Activated gamma-delta T cell (primary cell): Measurements from ENCODE around the gene EMX2.

Source experiments
- DNase-seq: peaks from one replicate; lab custom pipeline; 2025; lab: John Stamatoyannopoulos, UW

The EMX2 gene

DNA sequence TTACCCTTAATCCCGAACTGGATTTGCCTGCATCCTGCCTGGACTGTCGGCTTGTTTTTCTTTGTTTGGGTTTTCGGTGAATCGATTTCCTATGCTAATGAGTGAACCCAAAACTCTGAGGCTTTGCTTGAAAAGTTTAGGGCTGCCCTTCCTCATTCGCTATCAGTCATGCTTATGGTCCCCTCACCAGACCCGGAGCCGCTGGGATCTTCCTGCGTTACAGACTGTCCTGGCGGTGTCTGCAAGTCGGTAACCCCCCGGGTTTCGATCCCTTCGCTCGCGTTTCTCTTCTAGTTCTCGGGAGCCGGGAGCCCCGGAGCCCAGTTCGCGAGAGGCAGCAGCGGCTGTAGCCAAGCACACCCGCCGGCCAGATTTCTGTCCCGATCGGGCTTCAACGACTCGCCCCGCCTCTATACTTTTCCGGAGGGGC is 2.2 kb downstream of the EMX2 start:
- DNase-seq, result no peak

DNA sequence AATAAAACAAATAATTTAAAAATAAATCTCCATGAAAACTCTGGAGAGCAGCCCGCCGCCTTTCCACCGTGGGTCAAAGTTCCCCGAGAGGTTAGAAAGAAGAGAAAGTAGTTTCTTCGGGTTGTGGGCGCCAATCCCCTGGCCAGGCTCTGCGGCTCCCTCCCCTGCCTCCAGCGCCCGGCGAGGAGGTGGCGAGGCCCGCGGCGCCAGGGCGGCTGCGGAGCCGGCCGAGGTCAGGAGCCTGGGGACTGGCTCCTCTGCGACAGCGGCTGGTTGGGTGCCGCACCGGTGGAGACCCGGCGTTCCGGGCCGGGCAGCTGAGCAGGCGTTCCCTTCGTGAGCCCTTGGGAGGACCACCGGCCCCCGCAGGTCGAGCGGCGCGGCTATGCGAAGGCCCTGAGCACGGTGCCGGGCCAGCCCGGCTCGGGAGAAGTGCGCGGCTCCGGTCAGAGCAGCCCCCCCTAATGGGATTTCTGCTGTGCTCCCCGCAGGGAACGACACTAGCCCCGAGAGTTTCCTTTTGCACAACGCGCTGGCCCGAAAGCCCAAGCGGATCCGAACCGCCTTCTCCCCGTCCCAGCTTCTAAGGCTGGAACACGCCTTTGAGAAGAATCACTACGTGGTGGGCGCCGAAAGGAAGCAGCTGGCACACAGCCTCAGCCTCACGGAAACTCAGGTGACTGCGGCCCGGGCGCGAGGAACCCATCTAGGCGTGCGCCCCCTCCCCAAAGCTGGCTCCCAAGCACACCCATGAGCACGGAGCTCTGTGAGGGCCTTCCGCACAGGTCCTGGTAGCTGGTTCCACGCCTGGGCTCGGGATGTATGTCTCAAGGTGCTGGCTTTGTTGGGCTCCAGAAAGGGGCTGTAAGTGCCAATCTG is 2.8 kb downstream of the EMX2 start:
- no peak for DNase-seq

DNA sequence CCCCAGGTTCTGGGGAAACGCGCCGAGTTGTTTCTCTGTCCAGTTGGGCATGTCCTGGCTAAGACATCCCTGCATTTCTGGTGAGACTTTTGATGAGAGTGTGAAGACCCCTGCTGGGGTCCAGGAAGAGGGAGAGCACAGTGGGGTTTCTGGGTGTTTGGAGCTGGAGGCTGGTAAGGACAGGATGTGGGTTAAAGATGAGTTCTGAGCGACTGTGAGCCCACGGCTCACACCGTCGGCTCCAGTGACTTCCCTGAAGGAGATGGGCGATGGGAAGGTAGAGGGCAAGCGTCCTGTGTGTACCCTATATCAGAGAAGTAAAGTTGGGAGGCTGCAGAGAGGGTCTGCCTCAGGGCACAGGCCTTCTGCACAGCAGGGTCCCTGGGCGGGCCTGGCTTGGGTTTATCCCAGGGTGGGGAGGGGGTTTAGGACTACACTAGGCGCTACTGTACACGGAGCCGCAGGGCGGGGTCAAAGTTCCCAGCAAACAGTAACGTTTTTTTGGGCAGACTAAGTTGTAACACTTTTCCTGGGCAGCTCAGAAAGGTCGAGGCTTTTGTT is 3.6 kb downstream of the EMX2 start:
- DNase-seq, result no peak

DNA sequence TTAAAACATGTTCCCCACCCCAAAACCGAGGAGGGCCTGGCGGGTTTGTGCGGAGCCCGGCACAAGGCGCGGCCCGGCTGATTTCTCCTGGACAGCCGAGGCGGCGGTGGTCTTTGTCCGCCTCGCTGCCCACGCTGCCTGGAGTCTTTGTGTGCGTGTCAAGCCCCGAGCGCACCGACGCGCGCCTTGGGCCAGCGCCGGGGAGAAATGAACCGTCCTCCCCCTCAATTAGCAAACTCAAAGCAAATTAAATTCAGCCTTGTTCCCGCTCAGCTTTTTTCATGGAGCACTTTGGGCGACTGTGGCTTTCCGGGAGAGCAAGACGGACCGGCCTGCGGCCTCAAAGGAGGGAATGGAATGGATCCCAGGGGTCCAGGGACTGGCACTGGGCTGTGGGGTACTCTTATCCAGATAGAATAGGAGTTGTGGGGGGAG is 4.1 kb downstream of the EMX2 start:
- no peak for DNase-seq

DNA sequence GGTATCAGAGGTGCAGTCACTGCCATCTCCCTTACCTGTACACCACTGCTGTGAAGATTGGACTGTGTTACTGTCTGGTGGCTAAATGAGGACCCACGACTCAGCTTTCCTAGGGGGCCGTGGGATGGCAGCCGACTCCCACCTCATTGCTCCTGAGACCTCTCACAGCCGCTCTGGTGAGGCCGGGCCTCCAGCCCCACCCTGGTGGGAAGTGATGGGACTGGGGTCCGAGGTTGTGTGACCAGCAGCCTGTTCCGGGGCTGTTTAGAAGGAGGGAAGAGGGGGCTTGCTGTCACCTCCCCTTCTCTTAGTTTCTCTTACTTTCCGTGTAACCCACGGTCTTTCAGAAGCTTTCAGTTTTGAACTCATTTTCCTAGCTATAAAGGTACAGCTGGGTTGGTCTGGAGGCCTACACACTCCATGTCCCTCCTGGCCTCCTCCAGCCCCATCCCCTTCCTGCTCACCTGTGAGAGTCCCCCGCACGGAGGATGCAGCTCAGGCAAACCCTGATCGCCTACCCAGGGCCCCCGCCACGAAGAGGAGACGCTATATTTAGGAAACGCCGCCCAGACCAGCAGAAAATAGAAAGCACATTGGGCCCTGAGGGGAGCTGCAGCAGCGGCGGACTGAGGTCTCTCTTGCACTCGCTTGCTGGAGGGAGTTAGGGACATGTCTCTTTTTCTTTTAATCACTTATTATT is 4.6 kb downstream of the EMX2 start:
- no peak for DNase-seq

DNA sequence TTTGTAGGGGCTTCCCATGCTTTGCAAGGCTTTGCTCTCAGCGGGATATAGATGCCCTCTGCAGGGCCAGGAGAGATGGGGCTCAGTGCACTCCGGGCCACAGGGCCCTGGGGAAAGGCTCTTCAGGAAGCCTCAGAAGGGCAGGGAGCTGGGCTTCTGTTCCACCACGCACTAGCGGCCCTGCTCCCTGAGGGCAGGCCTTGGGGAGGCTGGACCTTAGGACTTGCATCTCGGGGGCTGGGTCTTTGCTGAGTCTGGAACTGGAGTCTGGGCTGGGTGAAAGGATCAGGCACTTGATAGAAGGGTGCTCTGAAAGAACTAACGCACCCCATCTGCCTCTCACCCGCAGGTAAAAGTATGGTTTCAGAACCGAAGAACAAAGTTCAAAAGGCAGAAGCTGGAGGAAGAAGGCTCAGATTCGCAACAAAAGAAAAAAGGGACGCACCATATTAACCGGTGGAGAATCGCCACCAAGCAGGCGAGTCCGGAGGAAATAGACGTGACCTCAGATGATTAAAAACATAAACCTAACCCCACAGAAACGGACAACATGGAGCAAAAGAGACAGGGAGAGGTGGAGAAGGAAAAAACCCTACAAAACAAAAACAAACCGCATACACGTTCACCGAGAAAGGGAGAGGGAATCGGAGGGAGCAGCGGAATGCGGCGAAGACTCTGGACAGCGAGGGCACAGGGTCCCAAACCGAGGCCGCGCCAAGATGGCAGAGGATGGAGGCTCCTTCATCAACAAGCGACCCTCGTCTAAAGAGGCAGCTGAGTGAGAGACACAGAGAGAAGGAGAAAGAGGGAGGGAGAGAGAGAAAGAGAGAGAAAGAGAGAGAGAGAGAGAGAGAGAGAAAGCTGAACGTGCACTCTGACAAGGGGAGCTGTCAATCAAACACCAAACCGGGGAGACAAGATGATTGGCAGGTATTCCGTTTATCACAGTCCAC is 5.4 kb downstream of the EMX2 start:
- DNase-seq, result no peak

DNA sequence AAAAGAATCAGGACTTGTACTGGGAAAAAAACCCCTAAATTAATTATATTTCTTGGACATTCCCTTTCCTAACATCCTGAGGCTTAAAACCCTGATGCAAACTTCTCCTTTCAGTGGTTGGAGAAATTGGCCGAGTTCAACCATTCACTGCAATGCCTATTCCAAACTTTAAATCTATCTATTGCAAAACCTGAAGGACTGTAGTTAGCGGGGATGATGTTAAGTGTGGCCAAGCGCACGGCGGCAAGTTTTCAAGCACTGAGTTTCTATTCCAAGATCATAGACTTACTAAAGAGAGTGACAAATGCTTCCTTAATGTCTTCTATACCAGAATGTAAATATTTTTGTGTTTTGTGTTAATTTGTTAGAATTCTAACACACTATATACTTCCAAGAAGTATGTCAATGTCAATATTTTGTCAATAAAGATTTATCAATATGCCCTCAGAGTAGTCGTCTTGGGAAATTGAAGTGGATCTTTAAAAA is 6.6 kb downstream of the EMX2 start:
- DNase-seq, result no peak

DNA sequence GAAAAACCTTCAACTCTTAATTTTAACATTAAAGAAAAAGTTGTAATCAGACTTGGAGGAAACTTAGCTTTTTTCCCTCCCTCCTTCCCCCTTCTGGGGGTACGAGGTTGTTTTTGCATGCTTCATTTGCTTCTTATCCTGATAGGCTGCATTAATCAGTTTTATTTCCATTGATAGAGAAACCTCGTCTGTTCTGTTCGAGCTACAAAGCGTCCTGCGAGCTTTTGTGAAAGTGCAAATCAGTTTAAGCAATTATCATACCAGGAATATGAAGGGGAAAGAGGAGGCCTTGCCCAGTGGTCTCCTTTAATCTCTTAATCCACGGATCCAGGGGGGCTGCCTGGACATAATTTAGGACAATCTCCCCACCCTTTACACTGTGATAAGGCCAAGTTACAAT is 7.5 kb downstream of the EMX2 start:
- no peak for DNase-seq

DNA sequence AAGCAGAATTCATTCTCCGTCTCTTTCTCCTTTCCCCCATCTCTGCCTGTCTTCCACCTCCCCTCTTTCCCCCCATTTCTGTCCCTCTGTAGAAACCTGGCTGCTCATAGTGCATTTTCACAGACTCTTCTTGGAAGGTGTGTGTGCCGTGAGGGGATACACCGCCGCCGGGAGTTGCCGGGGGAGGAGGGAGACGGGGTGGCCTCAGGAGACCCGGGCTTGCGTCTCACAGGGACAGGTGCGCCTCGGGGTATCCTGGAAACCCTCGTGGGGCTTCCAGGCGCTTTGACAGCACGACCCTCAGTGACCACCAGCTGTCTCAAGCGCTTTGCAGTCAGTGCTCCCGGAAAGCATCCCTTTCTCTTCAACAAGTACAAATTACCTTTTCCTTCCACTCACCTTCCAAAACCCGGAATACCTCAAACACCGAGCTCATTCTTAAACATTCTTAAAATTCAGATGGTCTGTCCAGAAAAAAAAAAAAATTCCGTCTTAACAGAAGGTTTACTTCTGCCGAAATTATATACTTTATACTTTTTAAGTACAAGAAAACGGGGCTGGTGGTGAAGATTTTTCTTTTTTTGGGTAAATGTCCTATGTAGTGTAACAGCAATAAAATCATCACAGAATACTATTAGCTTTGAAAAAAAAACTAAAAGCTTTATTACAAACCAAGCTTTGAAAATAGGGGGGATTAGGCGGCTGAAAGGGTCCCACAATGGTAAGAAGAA is 8.2 kb downstream of the EMX2 start:
- DNase-seq, result no peak

DNA sequence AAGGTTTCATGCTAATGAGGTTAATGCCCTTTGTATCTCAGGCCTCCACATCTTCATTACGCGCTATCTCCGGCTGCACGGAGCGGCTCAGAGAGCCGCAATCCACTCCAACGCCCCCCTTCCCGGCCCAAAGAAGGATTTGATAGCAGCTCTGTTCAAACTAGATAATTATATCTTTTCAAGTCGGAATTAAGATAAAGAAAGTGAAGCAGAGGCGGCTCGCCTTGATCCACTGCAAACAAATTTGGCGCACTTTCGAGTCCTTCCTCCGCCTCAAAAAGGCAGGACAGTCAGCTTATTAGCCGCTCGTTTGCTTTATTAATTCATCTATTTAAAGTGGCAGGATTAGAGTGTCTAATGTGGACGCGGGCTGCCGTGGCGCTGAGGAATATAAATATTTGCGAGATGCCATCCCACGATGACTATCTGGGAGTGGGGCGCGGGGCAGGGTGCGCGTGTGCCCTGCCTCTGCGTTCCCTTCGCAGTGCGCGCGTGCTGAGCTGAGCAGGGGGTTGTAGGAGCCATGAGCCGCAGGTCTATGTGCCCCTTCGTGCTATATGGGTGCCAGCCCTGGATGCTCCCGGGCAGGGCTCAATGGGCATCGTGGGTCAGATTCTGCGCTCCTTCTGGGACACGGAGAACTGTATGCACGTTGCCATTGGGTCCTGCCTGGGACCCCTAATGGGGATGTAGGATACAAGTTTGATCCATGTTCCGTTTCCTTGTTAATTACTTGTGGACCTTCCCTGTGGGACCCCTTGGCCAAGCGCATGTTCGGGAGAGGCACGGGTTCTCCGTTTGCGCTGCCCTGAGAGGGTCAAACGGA is 9.0 kb downstream of the EMX2 start:
- DNase-seq, result no peak

DNA sequence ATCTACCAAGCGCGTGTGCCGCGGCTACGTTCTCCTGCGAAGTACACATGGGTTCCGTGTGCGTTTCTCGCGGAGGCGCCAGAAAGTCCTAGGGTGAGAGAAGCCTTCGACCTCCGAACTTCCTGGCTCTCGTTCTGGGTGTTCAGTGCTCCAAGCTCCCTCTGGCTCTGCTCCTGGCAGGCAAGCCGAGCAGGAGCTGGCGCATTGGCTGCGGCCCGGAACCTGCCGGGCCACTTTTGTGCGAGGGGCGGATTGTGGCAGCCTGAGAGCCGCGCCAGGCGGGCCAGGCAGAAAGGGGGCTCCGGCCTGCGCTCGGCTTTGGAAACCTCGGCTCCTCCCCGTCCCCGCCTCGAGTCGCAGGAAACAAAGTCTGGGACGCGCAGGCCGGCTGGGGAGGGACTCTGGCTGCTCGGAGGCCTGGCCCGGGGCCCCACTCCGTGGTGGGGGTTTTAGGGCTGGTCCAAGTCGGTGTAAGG is 9.6 kb downstream of the EMX2 start:
- DNase-seq, result no peak

DNA sequence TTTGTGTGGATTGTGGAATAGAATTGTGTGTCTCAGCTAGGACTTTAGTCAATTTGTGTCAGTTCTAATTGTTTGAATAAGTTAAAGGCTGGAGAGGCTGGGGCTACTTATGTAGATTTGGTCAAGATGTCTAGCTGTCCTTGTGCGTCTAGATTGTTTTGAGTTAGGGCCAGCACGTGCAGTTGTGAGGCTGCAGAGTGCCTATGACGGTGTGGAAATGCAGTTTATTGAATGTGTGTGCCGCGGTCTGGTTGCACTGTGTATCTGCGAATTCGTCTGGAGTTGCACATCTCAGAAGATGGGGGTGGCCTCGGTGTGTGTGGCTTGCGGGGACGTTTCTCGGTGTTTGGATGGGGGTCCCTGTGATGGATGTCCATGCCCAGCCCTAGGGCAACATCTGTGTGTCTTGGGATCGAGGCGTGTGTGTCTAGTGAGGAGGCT is 10.2 kb downstream of the EMX2 start:
- no peak for DNase-seq

DNA sequence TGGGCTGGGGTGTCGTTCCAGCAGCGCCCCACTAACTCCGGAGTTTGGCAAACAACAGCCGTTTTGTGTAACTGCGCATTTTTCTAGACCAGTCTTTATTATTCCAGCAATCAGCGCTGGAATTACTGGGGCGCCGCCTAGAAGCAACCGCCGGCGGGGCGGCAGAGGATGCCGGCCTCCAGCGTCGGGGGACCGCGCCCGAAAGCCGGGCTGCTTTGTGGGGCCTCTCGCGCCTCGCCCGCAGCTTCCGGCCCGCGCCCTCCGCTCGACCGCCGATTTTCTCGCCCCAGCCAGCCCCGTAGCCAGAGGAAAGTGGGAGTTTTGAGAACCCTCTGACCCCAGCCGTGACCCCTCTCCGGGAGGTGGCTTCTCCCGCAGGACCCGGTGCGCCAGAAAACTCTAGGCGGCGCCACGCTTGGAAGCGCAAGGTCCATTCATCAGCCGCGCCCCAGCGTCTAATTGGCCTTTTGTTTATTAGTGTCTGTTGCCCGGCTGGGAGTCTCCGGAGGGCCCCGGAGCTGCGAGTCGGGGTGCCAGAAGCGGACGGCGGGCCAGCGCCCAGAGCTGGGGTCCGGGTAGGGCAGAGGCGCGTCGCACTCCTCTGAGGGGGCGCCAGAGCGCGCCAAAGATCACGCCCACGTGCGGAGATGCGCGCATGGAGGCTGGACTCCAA is 10.7 kb downstream of the EMX2 start:
- no peak for DNase-seq

DNA sequence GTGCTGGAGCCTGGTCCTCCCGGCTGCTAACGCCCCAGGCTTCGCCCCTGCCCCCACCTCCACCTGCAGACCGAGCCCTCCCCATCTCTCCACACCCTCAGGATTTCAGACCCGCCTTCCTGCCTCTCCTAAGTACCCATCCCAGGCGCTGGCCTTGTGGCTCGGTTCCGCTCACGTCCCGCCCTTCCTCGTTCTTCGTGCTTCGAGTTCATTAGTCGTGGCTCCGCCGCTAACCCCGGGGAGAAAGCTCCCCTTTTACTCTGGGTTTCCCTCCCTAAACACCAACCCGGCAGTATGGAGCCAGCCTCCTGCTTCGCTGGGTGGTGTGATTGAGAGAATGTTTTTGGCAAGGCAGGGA is 11.2 kb downstream of the EMX2 start:
- DNase-seq, result no peak

DNA sequence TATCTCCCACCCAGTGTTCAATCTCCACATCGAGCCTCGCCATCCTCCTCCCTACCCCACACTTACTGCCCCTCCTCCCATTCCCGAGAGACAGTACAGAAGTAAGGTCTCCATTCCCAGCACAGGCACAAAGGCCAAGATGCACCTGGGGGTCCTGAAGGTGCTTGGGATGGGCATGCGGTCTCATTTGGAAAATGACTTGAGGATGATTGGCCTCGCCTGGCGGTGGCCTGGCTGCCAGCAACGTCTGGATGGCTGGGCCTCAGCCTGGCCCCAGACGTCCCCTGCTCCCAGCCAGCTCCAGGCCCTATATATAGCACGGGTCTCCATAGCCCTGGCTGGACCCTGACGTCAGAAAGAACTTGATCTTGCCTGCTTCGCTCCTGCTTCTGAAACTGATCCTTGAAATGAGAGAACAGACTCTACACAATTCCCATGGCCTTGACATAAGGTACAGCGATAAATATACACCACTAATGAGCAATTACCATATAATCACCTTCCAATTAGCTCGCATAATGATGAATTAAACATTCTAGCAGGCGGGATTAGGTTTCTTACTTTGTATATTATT is 11.8 kb downstream of the EMX2 start:
- DNase-seq, result no peak

DNA sequence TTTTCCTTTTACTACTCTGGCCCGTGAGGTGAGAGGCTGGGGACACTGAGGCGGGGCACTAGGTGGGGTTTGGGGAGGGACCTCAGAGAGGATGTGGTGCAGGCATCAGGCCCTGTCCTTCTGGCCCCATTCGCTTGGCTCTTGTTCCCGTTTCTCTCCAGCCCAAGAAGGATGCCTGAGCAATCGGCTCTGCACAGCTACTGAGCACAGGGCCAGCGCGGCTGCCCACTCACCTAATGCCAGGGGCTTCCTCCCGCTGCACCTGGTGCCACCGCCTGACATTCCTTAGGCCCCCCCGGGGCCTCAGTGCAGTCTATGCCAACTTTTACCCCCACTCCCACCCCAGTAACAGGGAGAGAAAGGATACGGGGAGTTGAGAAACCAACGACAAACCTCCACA is 12.5 kb downstream of the EMX2 start:
- no peak for DNase-seq

DNA sequence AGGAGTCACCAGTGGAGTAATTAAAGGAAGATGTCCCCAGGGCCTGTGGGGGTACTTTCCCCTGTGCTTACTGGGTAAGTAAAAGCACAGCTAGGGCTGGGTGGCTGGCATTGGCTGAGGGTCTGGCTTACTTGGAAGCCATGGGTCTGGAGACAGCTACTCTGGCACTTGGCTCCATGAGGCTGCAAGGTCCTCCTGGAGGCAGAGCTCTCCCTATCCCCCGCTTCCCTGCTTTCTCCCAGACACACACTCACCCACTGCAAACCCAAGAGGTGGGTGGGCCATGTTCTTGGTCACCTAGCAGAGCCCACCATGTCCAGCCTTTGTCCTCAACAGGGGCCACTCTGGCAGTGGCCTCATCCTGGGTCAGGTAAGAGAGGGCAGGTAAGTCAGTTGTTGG is 13.3 kb downstream of the EMX2 start:
- DNase-seq, result no peak

DNA sequence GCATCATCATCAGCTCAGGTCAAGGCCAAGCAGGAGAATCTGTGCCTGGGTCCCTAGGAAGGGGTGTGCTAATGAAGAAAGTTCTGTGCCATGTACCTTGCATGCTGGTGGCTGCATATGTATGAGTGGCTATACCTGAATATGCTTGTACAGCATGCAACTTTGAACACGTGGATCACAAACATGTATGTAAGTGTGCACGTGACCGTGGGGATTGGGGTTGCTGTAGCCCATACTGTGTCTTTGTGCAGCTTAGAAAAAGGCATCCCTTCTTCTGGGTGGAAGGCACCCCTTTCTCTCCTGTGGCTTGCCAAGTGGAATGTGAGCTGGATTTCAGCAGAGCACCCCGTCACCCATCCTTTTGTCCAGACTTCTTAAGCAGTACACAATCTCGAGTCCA is 13.8 kb downstream of the EMX2 start:
- DNase-seq, result no peak

DNA sequence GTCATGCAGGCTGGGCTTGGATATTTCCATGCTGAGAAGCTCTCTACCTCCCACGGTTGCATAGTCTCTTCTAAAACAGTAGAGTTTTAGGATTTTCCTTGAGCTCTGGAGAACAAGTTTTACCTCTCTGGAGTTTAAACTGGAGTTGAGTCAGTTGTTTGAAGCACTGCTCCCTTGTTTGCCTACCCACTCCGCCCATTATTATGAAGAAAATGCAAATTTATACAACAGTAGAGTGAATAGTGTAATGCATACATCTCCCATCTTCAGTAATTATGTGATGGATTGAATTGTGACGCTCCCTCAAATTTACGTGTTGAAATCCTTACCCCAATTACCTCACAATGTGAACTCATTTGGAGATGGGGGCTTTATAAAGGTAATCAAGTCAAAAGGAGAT is 17.2 kb downstream of the EMX2 start:
- no peak for DNase-seq
